Measurements from ENCODE around the gene SPTBN4.

Gene SPTBN4

GRCh38 chr19:40489882-40490230 lies 23.1 kb downstream of the SPTBN4 start:
- TF ChIP-seq CTCF (IDR thresholded peaks at IDR 0.05): no peak

- TF ChIP-seq CTCF (IDR thresholded peaks at IDR 0.05): no peak
These were observed 25.5 kb downstream of the SPTBN4 start for GRCh38 chr19:40492274-40492673.

- TF ChIP-seq CTCF (IDR thresholded peaks at IDR 0.05): no peak
These were observed 27.0 kb downstream of the SPTBN4 start for GRCh38 chr19:40493778-40494177.

- no peak for TF ChIP-seq CTCF (IDR thresholded peaks at IDR 0.05)
These were observed 27.5 kb downstream of the SPTBN4 start for GRCh38 chr19:40494191-40494838.

GRCh38 chr19:40497214-40497613 lies 30.4 kb downstream of the SPTBN4 start:
- no peak for TF ChIP-seq CTCF (IDR thresholded peaks at IDR 0.05)

- no peak for TF ChIP-seq CTCF (IDR thresholded peaks at IDR 0.05)
These were observed 32.5 kb downstream of the SPTBN4 start for GRCh38 chr19:40499320-40499719.

GRCh38 chr19:40501599-40501998 lies 34.8 kb downstream of the SPTBN4 start:
- no peak for TF ChIP-seq CTCF (IDR thresholded peaks at IDR 0.05)

GRCh38 chr19:40502081-40502480 lies 35.3 kb downstream of the SPTBN4 start:
- TF ChIP-seq CTCF (IDR thresholded peaks at IDR 0.05): no peak

Data from LNCAP (cell line).